HL-60/S4 (cell line): ENCODE data around the gene COL24A1.
"Not testable (repeated sequence)": the region's sequence is repeated elsewhere in the genome, so short reads cannot be mapped to it uniquely, and the experiment has no call there.

Experiments used
- in situ Hi-C: fragments of 300-500 bp; cut with MboI; formaldehyde crosslinking; loops from 2 replicates; pipeline ENCODE4 v1.14.3; 2022; ENCODE audit warnings: low sequenced_read_pairs

The COL24A1 gene

DNA sequence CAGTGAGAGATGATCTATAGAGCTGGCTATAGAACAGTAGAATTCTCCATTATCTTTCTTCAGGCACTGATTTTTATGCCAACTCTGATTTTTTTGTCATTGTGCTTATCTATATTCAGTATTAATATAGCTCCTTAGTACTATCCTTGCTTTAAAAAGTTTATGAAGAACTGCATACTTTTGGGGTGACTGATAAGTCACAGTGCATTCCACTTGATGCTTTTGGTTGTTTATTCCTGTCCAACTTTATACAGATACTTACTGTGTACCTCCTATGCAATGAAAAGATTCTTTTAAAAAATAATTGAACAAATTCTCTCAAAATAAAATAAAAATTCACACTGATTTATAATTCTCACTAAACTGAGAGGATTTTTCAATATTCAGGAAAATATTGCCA is 71.6 kb downstream of the COL24A1 start:
- in situ Hi-C loops, result no loop called here

GRCh38 chr1:86082183-86082582 is 74.4 kb downstream of the COL24A1 start:
- in situ Hi-C loops, result no loop called here

DNA sequence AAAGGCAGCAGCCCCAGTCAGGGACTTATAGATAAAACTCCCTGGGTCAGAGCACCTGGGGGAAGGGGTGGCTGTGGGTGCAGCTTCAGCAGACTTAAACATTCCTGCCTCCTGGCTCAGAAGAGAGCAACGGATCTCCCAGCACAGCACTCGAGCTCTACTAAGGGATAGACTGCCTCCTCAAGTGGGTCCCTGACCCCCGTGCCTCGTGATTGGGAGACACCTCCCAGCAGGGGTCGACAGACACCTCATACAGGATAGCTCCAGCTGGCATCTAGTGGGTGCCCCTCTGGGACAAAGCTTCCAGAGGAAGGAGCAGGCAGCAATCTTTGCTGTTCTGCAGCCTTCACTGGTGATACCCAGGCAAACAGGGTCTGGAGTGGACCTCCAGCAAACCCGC is 84.1 kb downstream of the COL24A1 start:
- in situ Hi-C loops, result not testable (repeated sequence)

- in situ Hi-C loops, result not testable (repeated sequence)
Observed at GRCh38 chr1:86071870-86072269, 84.7 kb downstream of the COL24A1 start.

DNA sequence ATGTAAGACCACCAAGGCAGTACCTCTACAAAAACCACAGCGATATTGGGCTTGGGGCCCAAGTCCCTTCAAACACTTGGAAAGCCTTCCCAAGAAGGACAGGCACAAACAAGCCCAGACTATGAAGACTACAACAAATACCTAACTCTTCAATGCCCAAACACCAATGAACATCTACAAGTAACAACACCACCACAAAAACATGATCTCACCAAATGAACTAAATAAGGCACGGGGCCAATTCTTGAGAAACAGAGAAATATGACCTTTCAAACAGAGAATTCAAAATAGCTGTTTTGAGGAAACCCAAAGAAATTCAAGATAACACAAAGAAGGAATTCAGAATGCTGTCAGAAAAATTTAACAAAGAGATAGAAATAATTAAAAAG is 86.8 kb downstream of the COL24A1 start:
- in situ Hi-C loops, result no loop called here

DNA sequence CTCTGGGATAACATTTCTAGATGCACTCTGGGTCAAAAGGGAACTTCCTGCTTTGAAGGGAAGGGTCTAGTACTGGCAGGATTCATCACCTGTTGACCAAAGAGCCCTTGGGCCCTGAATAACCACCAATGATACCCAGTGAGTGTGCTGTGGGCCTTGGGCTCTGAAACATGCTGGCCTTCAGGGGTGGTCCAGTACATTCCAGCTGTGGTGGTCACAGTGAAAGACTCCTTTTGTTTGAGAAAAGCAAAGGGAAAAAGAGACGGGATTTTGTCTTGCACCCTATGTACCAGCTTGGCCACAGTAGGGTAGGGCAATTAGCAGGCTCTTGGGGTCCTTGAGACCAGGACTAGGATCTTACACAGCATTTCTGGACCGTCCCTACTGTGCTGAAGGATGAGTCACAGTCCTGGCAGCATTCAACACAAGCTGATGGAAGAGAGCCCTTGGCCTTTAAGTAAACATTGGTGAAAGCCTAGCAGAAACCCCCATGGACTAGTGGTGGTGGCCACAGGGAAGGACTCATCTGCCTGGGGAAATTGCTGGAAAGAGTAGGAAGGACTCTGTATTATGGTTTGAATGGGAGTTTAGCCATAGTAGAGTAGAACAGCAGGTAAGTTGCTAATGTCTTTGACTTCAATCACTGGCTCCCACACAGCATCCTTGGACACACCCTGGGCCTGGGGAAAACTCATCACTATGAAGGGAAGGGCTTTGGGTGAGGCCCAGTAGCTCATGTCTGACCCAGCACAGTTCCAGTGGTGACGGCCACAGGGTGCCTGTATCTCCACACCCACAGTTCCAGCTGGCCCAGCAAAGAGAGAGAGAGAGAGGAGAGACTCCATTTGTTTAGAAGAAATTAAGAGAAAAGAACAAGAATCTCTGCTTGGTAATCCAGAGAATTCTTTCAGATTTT is 87.5 kb downstream of the COL24A1 start:
- in situ Hi-C loops, result no loop called here

DNA sequence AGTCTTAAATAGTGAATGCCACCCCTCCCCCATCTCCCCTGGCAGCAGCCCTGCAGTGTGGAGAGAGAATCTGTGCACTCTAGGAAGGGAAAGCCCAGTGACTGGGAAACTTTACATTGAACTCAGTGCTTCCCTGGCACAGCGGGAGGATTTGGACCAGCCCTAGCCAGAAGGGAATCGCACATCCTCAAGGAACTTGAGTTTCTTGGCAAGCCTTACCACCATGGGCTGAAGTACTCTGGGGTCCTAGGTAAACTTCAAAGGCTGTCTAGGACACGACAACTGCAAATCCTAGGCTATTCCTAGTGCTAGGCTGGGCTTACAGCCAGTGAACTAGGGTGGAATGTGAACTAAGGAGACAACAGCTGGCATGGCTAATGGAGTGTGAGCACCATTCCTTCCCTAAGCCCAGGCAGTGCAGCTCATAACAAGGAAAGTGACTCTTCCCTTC is 88.3 kb downstream of the COL24A1 start:
- in situ Hi-C loops, result no loop called here

- in situ Hi-C loops, result no loop called here
Observed at GRCh38 chr1:86067626-86068025, 88.9 kb downstream of the COL24A1 start.

DNA sequence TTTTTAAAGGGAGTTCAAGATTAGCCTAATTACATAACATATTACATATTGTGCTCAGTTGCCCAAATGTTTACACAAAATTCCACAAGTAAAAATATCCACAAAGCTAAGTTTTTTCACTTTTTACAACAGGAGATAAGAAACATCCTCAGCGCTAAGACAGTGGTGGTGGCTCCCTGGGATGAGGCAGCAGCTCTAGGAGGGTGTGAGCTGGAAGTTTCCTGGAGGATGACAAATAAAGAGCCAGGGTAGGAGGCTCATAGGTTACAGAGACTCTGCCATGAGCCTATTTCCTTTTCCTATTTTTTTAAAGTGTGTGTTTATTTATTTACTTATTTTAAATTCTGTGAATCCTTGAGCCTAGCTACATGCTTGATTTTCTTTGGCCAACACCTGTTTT is 91.7 kb downstream of the COL24A1 start:
- in situ Hi-C loops, result no loop called here

- in situ Hi-C loops, result no loop called here
Observed at GRCh38 chr1:86063721-86064120, 92.9 kb downstream of the COL24A1 start.

DNA sequence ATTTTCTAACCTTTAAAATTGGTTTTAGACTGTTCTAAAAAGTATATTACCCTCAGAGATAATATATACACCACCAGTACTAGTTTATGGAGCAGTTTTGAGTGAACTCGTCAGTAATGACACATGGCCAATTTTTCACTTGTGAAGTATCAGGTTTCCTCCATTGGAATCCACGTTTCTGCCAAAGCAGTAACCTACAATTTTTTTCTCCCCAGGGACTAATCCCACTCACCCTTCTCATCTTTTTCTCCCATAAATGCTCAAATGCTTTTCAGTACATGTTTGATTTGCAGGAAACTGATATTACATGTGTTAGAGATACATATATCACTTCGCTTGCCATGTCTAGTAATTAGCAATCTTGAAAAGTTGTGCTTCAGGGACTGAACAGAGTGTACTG is 94.1 kb downstream of the COL24A1 start:
- in situ Hi-C loops, result no loop called here

DNA sequence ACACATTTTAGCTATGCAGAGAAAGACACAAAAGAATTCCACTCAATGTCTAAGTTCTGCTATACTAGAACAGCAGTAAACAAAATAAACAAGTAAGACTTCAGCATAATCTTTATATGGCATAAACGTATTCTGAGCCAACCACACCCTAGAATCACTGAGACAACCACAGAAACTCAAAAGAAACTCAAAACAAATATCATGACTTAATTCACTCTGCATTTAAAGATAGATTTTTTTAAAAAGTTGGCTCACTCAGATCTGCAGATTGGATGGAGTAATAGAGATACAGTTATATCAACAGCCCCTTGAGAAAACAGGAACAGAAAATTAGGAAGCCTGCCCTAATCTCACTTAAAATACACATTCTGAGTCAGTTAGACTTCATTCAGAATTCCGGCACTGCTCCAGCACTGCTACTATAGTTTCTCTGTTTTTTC is 95.0 kb downstream of the COL24A1 start:
- in situ Hi-C loops, result no loop called here

- in situ Hi-C loops, result no loop called here
Observed at GRCh38 chr1:86054396-86054795, 102.2 kb downstream of the COL24A1 start.

GRCh38 chr1:86052948-86053698 is 103.4 kb downstream of the COL24A1 start:
- in situ Hi-C loops, result no loop called here

DNA sequence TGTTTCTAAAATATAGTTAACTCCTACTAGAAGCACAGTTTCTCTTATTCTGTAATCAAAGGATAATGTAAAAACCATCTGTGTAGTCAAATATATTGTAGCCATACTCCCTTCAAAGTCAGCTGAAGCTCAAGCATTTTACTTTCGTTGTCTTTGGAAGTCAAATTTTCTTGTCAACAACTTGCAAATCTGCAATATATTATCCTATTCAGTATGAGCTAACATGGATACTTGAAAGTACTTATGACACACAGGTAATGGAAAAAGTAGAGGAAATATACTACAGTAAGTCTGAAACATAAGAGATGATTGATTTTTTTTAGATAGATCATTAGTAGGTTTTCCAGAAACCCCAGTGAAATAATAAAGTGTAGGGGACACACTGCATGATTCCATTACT is 121.5 kb downstream of the COL24A1 start:
- in situ Hi-C loops, result no loop called here

GRCh38 chr1:86030180-86030579 is 126.4 kb downstream of the COL24A1 start:
- in situ Hi-C loops, result no loop called here

DNA sequence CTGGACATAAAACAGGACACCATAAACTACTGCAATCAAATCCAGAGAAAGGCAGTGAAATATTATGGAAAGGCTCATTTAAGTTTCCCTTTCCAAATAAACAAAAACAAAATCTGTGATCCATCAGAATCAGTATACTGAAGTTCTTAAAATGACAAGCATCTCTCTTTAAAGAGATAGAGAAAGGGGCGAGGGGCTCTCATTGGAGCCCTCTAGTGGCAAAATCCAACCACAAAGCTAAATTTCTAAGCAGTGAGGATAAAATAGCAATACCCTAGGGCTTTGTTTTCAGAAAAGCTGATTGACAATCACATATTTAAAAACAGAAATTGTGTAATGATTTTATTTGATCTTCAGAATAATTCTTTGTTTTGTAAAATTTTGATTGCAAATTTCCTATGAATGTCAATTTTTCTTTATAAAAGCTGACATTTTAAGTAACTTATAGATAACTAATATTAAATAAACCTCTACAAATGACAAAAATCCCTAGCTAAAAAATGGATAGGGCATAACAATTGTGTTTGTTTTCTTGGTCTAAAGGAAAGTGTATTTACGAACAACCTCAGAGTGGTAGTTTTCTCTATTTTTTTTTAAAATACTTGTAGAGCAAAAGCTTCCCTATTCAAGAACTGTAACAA is 138.2 kb downstream of the COL24A1 start:
- in situ Hi-C loops, result no loop called here

DNA sequence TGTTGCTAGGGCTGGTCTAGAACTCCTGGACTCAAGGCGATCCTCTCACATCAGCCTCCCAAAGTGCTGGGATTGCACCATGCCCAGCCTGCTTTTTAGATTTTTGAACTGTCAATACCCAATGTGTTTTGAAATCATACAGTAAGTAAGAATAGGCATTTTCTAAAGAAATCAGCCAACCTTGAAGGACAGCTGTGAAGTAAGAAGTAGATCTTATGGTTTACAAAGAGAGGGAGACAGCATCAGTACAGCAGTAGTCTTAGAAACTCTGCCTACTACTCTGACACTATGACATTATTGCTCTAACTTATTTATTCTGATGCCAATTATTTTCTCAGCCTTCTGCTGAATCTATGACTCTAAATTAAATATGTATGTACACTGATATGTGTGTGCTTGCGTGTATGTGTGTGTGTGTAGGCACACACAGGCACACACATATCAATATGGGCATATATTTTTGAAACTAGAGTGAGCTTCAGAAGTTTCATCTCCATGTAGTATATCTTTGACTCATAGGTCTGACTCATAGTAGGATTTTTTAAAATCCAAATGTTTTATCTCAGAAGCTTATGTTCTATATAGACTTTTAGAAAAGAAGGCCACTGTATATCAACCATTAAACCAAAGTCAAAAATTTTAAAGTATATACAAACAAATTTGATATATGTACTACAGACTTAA is 140.4 kb downstream of the COL24A1 start:
- in situ Hi-C loops, result no loop called here

DNA sequence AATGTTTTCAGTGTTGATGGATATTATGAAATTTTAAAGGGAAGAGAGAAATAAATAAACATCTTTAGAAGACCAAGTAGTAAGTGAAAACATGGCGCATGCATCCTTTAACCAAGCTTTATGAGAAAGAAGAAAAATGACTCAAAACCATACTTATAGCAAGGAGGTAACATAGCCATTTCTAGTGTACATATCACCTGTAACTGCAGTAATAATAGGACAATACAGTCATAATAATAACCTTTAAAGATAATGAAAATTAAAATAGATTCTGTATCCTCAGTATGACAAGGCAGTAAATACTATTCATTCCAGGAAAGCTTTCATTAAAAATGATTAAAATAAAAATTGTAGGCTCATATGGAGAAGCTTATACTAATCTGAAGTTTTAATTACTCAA is 141.2 kb downstream of the COL24A1 start:
- in situ Hi-C loops, result no loop called here

DNA sequence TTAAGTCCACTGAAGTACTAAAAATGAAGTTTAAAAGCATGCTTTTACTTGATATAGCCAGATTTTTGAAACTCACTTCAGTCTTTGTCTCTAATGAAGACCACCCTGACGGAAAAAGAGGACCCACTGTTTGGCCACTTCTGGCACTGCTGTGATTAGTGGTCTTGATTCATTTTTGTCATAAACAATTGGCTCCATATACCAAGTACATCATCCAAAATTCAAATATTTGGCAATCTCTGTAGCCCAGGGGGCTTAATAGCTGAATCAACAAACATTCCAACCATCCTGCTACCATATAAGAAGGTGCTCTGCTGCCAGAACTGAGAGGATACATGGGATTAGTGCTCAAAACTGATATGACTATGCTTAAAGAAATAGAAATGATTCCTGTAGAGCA is 156.0 kb downstream of the COL24A1 start:
- in situ Hi-C loops, result no loop called here
